Gastroesophageal sphincter (tissue), 4 donors: Measurements from ENCODE around the gene GPR61. TPM values are rescaled to one million over a fixed set of nuclear protein-coding genes. Genes with fewer than 3 reads are reported as not detected.

Experiments used
- ATAC-seq: fragments of 150-250 bp; one replicate; pipeline ENCODE4 v1.9.1; 2016; ENCODE audit warnings: mild to moderate bottlenecking, moderate library complexity
- H3K27ac ChIP-seq, 4 donors: fragments of 200-600 bp; sonication (generic) in 3 of 4; 1 replicate in 3 of 4; 2 replicates in 1 of 4; pipeline ENCODE4 v1.5.1; 2016 to 2019
- H3K27me3 ChIP-seq: fragments of 200-600 bp; sonication (generic); one replicate; pipeline ENCODE4 v1.5.1; 2019
- H3K36me3 ChIP-seq, 2 donors: fragments of 200-600 bp; sonication (generic); one replicate each; pipeline ENCODE4 v1.5.1; 2019; ENCODE audit warnings: control low read depth in 1 of 2
- H3K4me1 ChIP-seq, 3 donors: fragments of 200-600 bp; sonication (generic); 1 replicate in 2 of 3; 2 replicates in 1 of 3; pipeline ENCODE4 v1.5.1; 2016 to 2019; ENCODE audit warnings: control low read depth in 2 of 3
- H3K4me3 ChIP-seq, 2 donors: fragments of 200-600 bp; sonication (generic); one replicate each; pipeline ENCODE4 v1.5.1; 2019; ENCODE audit warnings: mild to moderate bottlenecking in 1 of 2, moderate library complexity in 1 of 2
- H3K9me3 ChIP-seq, 3 donors: fragments of 200-600 bp; sonication (generic); one replicate each; pipeline ENCODE4 v1.5.1; 2017 to 2019; ENCODE audit warnings: control low read depth in 2 of 3
- EP300 ChIP-seq: sonication (generic); formaldehyde crosslinking; IDR thresholded peaks from one replicate; pipeline ENCODE4 v1.6.1; 2017; ENCODE audit warnings: antibody characterized with exemption, mild to moderate bottlenecking
- POLR2A ChIP-seq, 2 donors: fragments of 450-650 bp; IDR thresholded peaks; one replicate each; pipeline ENCODE4 v1.6.1; 2017; ENCODE audit warnings: antibody characterized with exemption in 2 of 2, mild to moderate bottlenecking in 2 of 2, moderate library complexity in 1 of 2
- POLR2AphosphoS5 ChIP-seq: sonication (generic); formaldehyde crosslinking; IDR thresholded peaks from one replicate; pipeline ENCODE4 v1.6.1; 2017; ENCODE audit warnings: antibody characterized with exemption
- WGBS, 2 donors: methylation state at CpG; one replicate each; pipeline ENCODE4 v1.1.5; 2018; ENCODE audit warnings: low coverage in 1 of 2; 5-methylcytosine and 5-hydroxymethylcytosine counted together
- total RNA-seq, 4 donors: library from RNA; depleted of rRNA; stranded (reverse); fragments of >200 nt; gene quantifications; one replicate each; pipeline ENCODE4 v1.1.0, GENCODE V29; 2016
- TF ChIP-seq, protein P1 (sequence below), 4 experiments: fragments of 200-600 bp in 2 of 4; fragments of 450-650 bp in 2 of 4; sonication (generic) in 1 of 4; IDR thresholded peaks; one replicate each; pipeline ENCODE4 v1.5.1; 2017 to 2019; ENCODE audit warnings: antibody characterized with exemption in 4 of 4, mild to moderate bottlenecking in 2 of 4, moderate library complexity in 2 of 4

The GPR61 gene
- total RNA-seq, 4 donors from 2014 or later, result not detected

DNA sequence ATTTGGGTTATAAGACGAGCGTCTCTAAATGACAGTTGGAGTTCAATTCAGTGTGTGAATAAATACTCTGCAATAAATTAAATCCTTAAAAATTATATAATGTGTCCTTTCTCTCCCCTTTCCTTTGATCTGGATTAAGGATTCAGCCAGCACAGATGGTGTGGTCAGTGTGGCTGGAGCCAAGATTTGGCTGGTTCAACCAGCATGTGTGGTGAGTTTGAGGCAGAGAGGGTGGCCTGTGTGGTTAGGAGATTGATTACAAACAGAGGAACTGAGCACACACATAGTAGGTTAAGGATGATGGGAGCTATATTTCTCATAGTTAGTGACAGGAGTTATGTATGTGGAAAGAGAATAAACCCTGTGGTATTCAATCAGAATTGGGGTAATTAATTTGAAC, 16.0 kb upstream of the GPR61 start:
- no peak for ATAC-seq
- Histone ChIP-seq H3K4me3 (no peak overlapping the region), H3K36me3 (no peaks in the 10 kb centered on the region), H3K27me3 (peaks cover 5% of the 10 kb centered on the region), H3K9me3 (no peaks in the 10 kb centered on the region), H3K4me1 (no peaks in the 10 kb centered on the region), H3K27ac (no peak overlapping the region)
- no peak for TF ChIP-seq POLR2AphosphoS5
- TF ChIP-seq EP300, result no peak
- TF ChIP-seq, protein P1, sequence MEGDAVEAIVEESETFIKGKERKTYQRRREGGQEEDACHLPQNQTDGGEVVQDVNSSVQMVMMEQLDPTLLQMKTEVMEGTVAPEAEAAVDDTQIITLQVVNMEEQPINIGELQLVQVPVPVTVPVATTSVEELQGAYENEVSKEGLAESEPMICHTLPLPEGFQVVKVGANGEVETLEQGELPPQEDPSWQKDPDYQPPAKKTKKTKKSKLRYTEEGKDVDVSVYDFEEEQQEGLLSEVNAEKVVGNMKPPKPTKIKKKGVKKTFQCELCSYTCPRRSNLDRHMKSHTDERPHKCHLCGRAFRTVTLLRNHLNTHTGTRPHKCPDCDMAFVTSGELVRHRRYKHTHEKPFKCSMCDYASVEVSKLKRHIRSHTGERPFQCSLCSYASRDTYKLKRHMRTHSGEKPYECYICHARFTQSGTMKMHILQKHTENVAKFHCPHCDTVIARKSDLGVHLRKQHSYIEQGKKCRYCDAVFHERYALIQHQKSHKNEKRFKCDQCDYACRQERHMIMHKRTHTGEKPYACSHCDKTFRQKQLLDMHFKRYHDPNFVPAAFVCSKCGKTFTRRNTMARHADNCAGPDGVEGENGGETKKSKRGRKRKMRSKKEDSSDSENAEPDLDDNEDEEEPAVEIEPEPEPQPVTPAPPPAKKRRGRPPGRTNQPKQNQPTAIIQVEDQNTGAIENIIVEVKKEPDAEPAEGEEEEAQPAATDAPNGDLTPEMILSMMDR (IDR thresholded peaks at IDR 0.05), result no peak
- no peak for TF ChIP-seq POLR2A (IDR thresholded peaks at IDR 0.05)
- 78 to 80% methylated on average over 2 of the region's 2 CpGs for WGBS, 2 donors

- Histone ChIP-seq H3K4me3 (no peak overlapping the region), H3K9me3 (no peaks in the 10 kb centered on the region), H3K4me1 (peaks cover 0 to 26% (median 0%) of the 10 kb centered on the region in 3 donors), H3K27me3 (no peaks in the 10 kb centered on the region), H3K27ac (no peak overlapping the region), H3K36me3 (no peaks in the 10 kb centered on the region)
- 68 to 82% methylated on average over 7 to 11 of the region's 14 CpGs for WGBS, 2 donors
- no peak for ATAC-seq
- no peak for TF ChIP-seq POLR2AphosphoS5
- TF ChIP-seq, protein P1 (IDR thresholded peaks at IDR 0.05), result no peak
Observed at GRCh38 chr1:109527098-109527811, 12.4 kb upstream of the GPR61 start.

- TF ChIP-seq EP300, result no peak
- no peak for TF ChIP-seq POLR2A (IDR thresholded peaks at IDR 0.05)
- TF ChIP-seq, protein P1 (IDR thresholded peaks at IDR 0.05), result no peak
- TF ChIP-seq POLR2AphosphoS5, result no peak
- no peak for ATAC-seq
- Histone ChIP-seq H3K4me1 (peaks cover 0 to 33% (median 7%) of the 10 kb centered on the region in 3 donors), H3K9me3 (no peaks in the 10 kb centered on the region), H3K27me3 (no peaks in the 10 kb centered on the region), H3K36me3 (no peaks in the 10 kb centered on the region), H3K27ac (no peak overlapping the region), H3K4me3 (no peak overlapping the region)
- 83% methylated on average over 2 of the region's 9 CpGs; no CpG with 5 or more reads in 1 of the 2 donors for WGBS, 2 donors
Observed at GRCh38 chr1:109527846-109528695, 11.6 kb upstream of the GPR61 start.

DNA sequence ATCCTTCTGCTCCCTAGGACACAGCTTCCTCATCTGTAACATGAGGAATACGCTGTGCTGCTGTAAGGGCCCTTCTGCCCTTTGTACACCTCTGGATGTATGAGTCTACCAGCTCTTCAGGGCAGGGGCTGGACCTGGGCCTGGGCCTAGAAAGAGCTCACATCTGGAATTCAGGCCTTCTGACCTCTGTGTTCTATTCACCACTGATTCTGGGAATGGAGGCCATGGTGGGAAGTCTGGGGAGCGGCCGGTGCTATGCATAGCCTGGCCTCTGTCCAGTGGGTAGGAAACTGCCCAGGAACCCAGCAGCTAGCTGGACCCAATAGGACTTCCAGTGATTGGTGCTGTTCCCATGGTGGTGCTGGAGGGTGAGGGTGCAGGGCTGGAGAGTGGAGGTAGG, 11.0 kb upstream of the GPR61 start:
- Histone ChIP-seq H3K27me3 (no peaks in the 10 kb centered on the region), H3K4me1 (peaks cover 0 to 33% (median 7%) of the 10 kb centered on the region in 3 donors), H3K9me3 (no peaks in the 10 kb centered on the region), H3K27ac (no peak overlapping the region), H3K36me3 (no peaks in the 10 kb centered on the region), H3K4me3 (no peak overlapping the region)
- WGBS, 2 donors, result no CpG with 5 or more reads among the region's 3 CpGs
- ATAC-seq, result no peak
- no peak for TF ChIP-seq POLR2A (IDR thresholded peaks at IDR 0.05)
- no peak for TF ChIP-seq POLR2AphosphoS5
- no peak for TF ChIP-seq EP300
- TF ChIP-seq, protein P1 (IDR thresholded peaks at IDR 0.05), result no peak
